GM19023 (cell line): Measurements from ENCODE around the gene EIF2AK3.
A peak's percentile ranks its signal among the peaks of the same experiment; 100 is the strongest.
"Not testable (repeated sequence)": the region's sequence is repeated elsewhere in the genome, so short reads cannot be mapped to it uniquely, and the experiment has no call there.

Source experiments
- ATAC-seq: cut with Tn5 transposase; IDR thresholded peaks from one replicate; pipeline ENCODE4 v1.9.1; 2021; ENCODE audit warnings: mild to moderate bottlenecking, moderate library complexity; ENCODE audit not compliant: unreplicated experiment

The EIF2AK3 gene

DNA sequence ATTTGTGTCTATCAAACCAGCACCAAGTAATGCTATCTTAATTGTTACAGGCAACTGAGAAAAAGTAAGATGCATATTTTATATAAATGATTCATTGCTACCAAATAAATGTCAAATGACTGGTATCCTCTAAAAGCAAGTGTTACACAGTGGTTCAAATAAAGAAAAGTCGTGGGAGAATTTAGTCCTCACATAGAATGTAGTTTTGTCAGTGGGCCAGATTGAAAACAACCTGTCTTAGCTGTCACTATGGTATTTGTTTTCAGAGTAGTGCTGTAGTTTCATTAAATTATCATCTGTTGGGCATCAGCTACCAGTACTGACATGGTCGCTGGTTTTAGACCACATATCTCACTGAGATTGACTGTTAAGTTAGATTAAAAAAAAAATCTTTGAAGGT is 10.2 kb upstream of the EIF2AK3 start:
- no peak for ATAC-seq

DNA sequence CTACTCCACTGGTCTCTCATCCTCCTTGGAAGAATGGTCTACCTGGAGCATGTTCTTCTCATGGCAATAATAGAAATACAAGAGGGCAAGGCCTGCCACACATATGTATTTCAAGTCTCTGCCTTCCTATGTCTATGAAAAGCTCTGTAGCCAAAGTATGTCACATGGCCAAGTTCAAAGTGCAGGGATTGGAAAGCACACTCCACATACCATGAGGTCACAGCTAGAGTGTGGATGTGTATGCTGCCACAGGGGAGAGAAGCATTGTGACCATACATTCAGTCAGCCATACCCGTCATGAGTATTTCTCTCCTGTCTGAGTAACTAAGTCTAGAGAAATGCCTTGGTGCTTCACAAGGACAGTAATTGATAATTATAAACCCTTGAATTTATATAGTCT is 8.8 kb upstream of the EIF2AK3 start:
- no peak for ATAC-seq

GRCh38 chr2:88632569-88632968 is 5.3 kb upstream of the EIF2AK3 start:
- no peak for ATAC-seq

DNA sequence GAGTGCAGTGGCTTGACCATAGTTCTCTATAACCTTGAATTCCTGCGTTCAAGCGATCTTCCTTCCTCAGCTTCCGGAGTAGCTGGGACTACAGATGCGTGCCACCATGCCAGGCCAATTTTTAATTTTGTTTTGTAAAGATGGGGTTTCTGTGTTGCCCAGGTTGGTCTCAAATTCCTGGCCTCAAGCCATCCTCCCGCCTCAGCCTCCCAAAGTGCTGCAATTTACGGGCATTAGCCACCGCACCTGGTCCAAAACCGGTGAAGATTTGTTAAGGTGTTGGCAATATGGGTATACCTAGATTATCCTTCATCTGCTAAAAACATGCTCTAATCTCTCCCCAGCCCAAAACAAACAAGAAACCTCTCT is 1.3 kb upstream of the EIF2AK3 start:
- ATAC-seq, result no peak

GRCh38 chr2:88627856-88628570 is 749 bp upstream of the EIF2AK3 start:
- ATAC-seq, result peak; percentile 45

DNA sequence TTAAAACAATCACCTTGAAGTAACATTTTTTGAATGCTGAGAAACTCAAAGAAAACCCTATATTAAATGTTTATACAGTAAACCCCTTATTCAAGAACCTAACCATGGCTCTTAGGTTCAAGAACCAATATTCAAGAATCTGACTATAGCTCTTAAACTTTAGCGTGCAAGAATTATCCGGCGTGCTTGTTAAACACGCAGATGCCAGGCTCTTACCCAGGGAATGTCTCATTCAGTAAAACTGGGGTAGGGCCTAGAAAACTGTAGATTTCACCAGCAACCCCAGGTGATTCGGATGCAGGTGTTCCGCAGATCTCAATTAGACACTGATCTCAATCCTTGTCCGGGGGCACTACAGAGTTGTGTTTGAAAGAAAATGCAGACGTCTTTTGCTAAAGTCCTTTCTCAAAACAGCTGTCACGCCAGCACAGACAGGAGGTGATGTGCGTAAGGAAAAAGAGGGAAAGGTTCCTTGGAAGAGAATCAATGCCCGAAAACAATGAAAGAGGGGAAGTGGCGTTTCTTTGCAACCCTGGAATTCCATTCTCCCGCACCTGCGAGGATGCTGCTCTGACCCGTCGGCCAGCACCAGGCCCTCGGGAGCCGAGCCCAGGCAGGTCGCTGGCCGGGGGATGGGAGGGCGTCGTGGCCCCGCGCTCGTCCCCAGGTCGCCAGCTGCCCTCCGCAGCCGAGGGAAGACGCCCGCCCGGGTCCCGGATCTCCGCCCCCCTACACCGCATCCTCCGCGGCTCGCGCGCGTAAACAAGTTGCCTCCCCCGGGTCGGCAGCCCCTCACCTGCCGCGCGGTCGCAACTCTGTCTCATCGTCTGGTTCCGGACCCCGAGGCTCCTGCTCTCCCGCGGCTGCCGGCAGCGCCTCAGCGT is 851 bp downstream of the EIF2AK3 start:
- peak; percentile 1 for ATAC-seq

DNA sequence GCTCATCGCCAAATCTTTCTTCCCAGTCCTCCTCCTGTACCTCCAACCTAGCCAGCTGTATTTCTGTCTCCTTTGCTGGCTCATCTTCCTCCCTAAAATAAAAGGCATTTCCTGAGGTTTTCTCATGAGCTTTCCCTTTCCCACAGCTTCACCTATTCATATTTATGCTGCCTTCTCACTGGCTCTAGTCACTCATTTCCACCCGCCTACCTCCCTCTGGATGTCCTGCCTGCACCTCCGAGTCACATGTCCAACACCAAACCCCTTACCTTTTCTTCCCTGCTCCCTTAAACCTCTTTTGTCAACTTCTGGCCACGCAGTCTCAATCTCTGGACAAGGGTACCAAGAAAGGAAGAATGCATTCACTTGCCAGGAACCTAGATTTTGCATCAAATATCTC is 2.8 kb downstream of the EIF2AK3 start:
- no peak for ATAC-seq

- ATAC-seq, result not testable (repeated sequence)
Observed at GRCh38 chr2:88623831-88624465, 3.3 kb downstream of the EIF2AK3 start.

DNA sequence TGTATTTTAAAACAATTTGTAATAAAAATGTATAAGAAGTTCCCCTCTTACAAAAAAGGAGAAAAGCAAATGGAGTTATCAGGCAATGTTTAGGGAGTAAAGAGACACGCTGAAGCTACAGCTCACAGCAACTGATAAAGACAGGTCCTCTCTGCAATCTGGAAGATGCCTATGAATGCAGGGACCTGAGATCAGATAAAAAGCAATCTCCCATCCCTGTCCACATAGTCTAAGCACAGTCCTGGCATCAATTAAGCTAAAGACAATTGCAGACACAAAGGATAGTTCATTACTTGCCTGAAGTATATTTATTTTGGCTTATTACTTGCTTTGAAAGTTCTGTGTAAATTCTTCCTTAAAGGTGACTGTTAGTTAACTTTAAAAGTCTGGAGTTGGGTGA is 5.0 kb downstream of the EIF2AK3 start:
- ATAC-seq, result no peak

GRCh38 chr2:88621432-88621831 is 5.8 kb downstream of the EIF2AK3 start:
- ATAC-seq, result no peak

GRCh38 chr2:88620015-88620414 is 7.2 kb downstream of the EIF2AK3 start:
- ATAC-seq, result no peak

- ATAC-seq, result peak; percentile 43
Observed at GRCh38 chr2:88615822-88616221, 11.4 kb downstream of the EIF2AK3 start.

GRCh38 chr2:88614497-88615157 is 12.6 kb downstream of the EIF2AK3 start:
- ATAC-seq, result peak; percentile 85

- no peak for ATAC-seq
Observed at GRCh38 chr2:88613921-88614320, 13.3 kb downstream of the EIF2AK3 start.

DNA sequence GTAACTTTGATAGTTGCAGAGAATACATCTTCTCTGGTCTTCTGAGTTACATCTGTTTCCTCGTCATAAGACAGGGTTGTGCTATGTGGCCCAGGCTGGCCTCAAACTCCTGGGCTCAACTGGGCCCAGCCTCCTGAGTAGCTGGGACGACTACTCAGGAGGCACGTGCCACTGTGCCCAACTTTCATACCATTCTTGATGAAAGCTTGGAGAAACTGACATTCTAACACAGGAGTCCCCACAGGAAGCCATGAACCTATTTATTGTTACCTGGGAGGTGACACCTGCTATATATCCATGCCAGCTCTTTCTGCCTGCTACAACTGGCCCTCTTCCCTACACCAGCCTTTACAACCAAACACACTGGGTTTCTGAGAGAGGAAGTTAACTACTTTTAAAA is 19.1 kb downstream of the EIF2AK3 start:
- ATAC-seq, result no peak

DNA sequence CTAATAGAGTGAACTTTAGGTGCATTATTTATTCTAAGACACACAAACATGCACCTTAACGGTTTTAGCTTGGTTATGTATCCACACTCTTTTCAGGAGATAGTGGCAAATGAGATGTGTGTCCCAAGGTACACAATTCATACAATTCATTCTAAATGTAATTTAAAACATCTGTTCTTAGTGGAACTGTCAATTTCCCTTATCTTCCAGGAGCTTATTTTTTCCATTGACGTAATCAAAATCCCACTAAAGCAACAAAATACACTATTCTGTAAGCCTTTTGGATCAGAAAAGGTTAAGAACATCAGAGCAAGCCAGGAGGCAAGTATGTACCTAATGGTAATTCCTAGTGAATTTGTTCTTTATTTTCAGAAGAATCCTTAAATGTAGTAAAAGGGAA is 19.8 kb downstream of the EIF2AK3 start:
- no peak for ATAC-seq

DNA sequence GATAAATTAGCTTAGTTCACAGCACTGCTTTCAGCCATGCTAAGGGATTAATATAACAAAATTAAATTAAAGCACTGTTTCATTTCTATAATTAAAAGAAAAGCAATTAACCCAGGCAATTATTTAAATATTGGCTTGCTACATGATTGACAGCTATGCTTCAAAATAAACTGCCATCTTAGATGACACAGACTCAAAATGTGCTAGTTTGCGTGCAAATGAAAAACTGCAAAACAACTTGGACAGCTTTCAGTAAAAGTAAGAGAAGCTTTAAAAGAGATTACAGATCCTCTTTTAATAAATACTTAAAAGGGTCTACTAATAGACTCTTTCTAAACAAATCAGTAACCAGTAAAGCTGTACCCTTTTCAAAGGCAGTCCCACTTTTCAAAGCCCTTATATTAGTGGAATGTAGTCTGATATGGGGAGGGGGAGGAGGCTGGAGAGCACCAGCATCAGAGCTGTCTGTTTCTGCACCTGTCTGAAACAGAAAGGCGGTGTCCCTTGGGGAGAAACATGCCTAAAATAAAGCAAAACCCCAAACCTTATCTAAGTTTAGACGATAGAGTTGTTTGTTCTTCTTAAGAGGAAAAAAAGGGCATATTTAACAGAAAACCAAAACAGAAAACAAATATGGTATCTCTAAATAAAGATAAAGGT is 20.8 kb downstream of the EIF2AK3 start:
- peak; percentile 88 for ATAC-seq

DNA sequence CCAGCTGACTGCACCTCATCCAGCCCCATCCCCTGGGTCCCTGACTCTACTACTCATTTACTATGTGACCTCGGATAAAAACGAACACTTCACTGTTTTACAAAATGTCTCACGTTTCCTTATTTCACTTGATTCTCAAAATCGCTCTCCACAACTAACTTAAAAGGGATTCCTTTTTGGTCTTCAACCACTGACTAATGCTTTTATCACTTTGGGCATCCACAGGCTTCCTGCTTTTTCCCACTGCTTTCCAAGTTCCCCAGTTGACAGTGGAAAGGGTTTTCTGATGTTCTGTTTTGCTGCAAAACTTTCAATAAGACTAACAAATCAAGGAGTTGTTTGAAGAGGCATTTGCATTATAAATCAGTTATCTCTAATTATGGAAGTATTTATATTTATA is 24.1 kb downstream of the EIF2AK3 start:
- ATAC-seq, result no peak

DNA sequence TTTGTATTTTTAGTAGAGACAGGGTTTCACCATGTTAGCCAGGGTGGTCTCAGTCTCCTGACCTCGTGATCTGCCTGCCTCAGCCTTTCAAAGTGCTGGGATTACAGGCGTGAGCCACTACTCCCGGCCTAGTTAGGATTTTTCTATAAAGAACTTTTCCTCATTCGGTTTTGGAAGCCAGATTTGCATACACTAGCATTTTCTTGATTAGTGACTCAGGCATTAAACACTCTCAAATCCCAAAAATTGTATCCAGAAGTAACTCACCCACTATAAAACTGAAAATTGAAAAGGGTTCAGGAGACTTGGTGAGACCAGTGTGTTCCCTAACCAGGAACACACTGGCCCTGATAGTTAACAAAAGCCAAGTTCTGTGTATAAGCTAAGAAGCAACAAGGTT is 25.2 kb downstream of the EIF2AK3 start:
- no peak for ATAC-seq

DNA sequence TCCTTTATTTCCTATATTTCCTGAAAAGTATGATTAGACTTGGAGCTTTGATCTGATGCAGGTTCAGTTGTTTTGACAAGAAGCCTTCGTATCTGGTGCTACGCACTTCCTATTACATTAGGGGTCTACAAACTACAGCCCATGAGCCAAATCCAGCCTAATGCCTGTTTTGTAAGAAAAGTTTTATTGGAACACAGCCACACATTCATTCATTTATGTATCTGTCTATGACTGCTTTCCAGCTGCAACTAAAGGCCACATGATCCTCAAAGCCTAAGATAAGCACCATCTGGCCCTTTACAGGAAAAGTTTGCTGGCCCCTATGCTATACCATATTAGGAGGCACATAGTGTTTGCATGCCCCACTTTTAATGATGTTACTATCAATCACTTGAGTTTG is 26.0 kb downstream of the EIF2AK3 start:
- no peak for ATAC-seq

- peak; percentile 99 for ATAC-seq
Observed at GRCh38 chr2:88600038-88600465, 27.2 kb downstream of the EIF2AK3 start.
